Loucy (cell line): ENCODE data around the gene OSBPL7.

Source experiments
- H2AFZ ChIP-seq: fragments of 200-600 bp; sonication (generic); 2 replicates; pipeline ENCODE4 v1.6.0; 2016; ENCODE audit warnings: antibody characterized with exemption, mild to moderate bottlenecking, low read length, moderate library complexity
- H3F3A ChIP-seq: fragments of 200-600 bp; 2 replicates; pipeline ENCODE4 v1.6.0; 2016; ENCODE audit warnings: antibody characterized with exemption, low read depth, mild to moderate bottlenecking
- H3K27me3 ChIP-seq: fragments of 200-600 bp; sonication (generic); 2 replicates; pipeline ENCODE4 v1.6.1; 2014; ENCODE audit warnings: low read length, mild to moderate bottlenecking; ENCODE audit not compliant: insufficient read depth, poor library complexity, severe bottlenecking
- H3K36me3 ChIP-seq: fragments of 200-600 bp; sonication (generic); 2 replicates; pipeline ENCODE4 v1.6.1; 2016; ENCODE audit warnings: low read length; ENCODE audit not compliant: insufficient read depth
- H3K4me1 ChIP-seq: fragments of 200-600 bp; sonication (generic); 2 replicates; pipeline ENCODE4 v1.5.1; 2014; ENCODE audit warnings: low read length, mild to moderate bottlenecking; ENCODE audit not compliant: insufficient read depth, poor library complexity, severe bottlenecking
- H3K4me2 ChIP-seq: fragments of 200-600 bp; sonication (generic); 2 replicates; pipeline ENCODE4 v1.6.0; 2014; ENCODE audit warnings: antibody characterized with exemption, low read length, low read depth, mild to moderate bottlenecking; ENCODE audit not compliant: poor library complexity, severe bottlenecking
- H3K4me3 ChIP-seq: fragments of 200-600 bp; sonication (generic); 2 replicates; pipeline ENCODE4 v1.5.1; 2014; ENCODE audit warnings: low read length, mild to moderate bottlenecking, mixed read lengths; ENCODE audit not compliant: poor library complexity, severe bottlenecking
- H3K79me2 ChIP-seq: fragments of 200-600 bp; sonication (generic); 2 replicates; pipeline ENCODE4 v1.6.1; 2014; ENCODE audit warnings: low read length; ENCODE audit not compliant: insufficient read depth
- H3K9ac ChIP-seq: fragments of 200-600 bp; sonication (generic); 2 replicates; pipeline ENCODE4 v1.6.0; 2014; ENCODE audit warnings: mild to moderate bottlenecking, low read depth, low read length, moderate library complexity; ENCODE audit not compliant: poor library complexity, severe bottlenecking
- H3K9me2 ChIP-seq: fragments of 200-600 bp; sonication (generic); replicated peaks from 2 replicates; pipeline ENCODE4 v1.6.1; 2016; ENCODE audit warnings: low read depth, low read length, mixed read lengths
- H3K9me3 ChIP-seq: fragments of 200-600 bp; sonication (generic); 2 replicates; pipeline ENCODE4 v1.6.1; 2014; ENCODE audit warnings: mild to moderate bottlenecking, antibody characterized with exemption, low read length, low read depth; ENCODE audit not compliant: insufficient read depth
- H4K20me1 ChIP-seq: fragments of 200-600 bp; sonication (generic); 2 replicates; pipeline ENCODE4 v1.6.0; 2014; ENCODE audit warnings: antibody characterized with exemption, low read length, mild to moderate bottlenecking; ENCODE audit not compliant: insufficient read depth, poor library complexity, severe bottlenecking
- EZH2phosphoT487 ChIP-seq: fragments of 200-600 bp; IDR thresholded peaks from 2 replicates; pipeline ENCODE4 v1.6.1; 2018; ENCODE audit warnings: antibody characterized with exemption, mild to moderate bottlenecking, moderate library complexity, borderline replicate concordance
- TF ChIP-seq, protein P1 (sequence below): fragments of 200-600 bp; sonication (generic); conservative IDR thresholded peaks from 2 replicates; pipeline ENCODE4 v1.5.1; 2014; ENCODE audit warnings: mild to moderate bottlenecking, antibody characterized with exemption, low read length

Gene OSBPL7

GRCh38 chr17:47801906-47802305 lies 19.7 kb downstream of the OSBPL7 start:
- Histone ChIP-seq H3K9me2 (no peaks in the 10 kb centered on the region), H3F3A (no peaks in the 10 kb centered on the region), H3K4me1 (no peaks in the 10 kb centered on the region), H3K4me2 (no peak overlapping the region), H4K20me1 (no peaks in the 10 kb centered on the region), H3K9me3 (no peaks in the 10 kb centered on the region), H3K4me3 (no peak overlapping the region), H3K9ac (no peak overlapping the region), H3K27me3 (no peaks in the 10 kb centered on the region), H3K36me3 (no peaks in the 10 kb centered on the region), H2AFZ (no peak overlapping the region), H3K79me2 (no peaks in the 10 kb centered on the region)
- TF ChIP-seq EZH2phosphoT487: no peak
- TF ChIP-seq, protein P1, sequence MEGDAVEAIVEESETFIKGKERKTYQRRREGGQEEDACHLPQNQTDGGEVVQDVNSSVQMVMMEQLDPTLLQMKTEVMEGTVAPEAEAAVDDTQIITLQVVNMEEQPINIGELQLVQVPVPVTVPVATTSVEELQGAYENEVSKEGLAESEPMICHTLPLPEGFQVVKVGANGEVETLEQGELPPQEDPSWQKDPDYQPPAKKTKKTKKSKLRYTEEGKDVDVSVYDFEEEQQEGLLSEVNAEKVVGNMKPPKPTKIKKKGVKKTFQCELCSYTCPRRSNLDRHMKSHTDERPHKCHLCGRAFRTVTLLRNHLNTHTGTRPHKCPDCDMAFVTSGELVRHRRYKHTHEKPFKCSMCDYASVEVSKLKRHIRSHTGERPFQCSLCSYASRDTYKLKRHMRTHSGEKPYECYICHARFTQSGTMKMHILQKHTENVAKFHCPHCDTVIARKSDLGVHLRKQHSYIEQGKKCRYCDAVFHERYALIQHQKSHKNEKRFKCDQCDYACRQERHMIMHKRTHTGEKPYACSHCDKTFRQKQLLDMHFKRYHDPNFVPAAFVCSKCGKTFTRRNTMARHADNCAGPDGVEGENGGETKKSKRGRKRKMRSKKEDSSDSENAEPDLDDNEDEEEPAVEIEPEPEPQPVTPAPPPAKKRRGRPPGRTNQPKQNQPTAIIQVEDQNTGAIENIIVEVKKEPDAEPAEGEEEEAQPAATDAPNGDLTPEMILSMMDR: no peak

GRCh38 chr17:47801176-47801765 lies 20.3 kb downstream of the OSBPL7 start:
- Histone ChIP-seq H3K9me3 (no peaks in the 10 kb centered on the region), H4K20me1 (no peaks in the 10 kb centered on the region), H3K79me2 (no peaks in the 10 kb centered on the region), H3K27me3 (no peaks in the 10 kb centered on the region), H2AFZ (no peak overlapping the region), H3K9ac (no peak overlapping the region), H3K4me2 (no peak overlapping the region), H3K36me3 (no peaks in the 10 kb centered on the region), H3K4me3 (no peak overlapping the region), H3K4me1 (no peaks in the 10 kb centered on the region), H3F3A (no peaks in the 10 kb centered on the region), H3K9me2 (no peaks in the 10 kb centered on the region)
- TF ChIP-seq, protein P1: no peak
- TF ChIP-seq EZH2phosphoT487: no peak

- H3K4me2 ChIP-seq: no peak overlapping the region
- no peak overlapping the region for H3K9ac ChIP-seq
- H4K20me1 ChIP-seq: no peaks in the 10 kb centered on the region
- H3K9me2 ChIP-seq: no peaks in the 10 kb centered on the region
- no peaks in the 10 kb centered on the region for H3F3A ChIP-seq
- H3K36me3 ChIP-seq: no peaks in the 10 kb centered on the region
- H3K4me1 ChIP-seq: no peaks in the 10 kb centered on the region
- no peaks in the 10 kb centered on the region for H3K9me3 ChIP-seq
- no peak overlapping the region for H2AFZ ChIP-seq
- no peaks in the 10 kb centered on the region for H3K79me2 ChIP-seq
- no peak for TF ChIP-seq EZH2phosphoT487
- TF ChIP-seq, protein P1: no peak
- no peaks in the 10 kb centered on the region for H3K27me3 ChIP-seq
- H3K4me3 ChIP-seq: no peak overlapping the region
These were observed 20.9 kb downstream of the OSBPL7 start for GRCh38 chr17:47800686-47801085.
